NCI-H2029 (cell line): ENCODE data around the gene STK17A.

ENCODE experiments used
- DNase-seq: peaks from one replicate; lab custom pipeline; 2025; lab: John Stamatoyannopoulos, UW

STK17A gene

DNA sequence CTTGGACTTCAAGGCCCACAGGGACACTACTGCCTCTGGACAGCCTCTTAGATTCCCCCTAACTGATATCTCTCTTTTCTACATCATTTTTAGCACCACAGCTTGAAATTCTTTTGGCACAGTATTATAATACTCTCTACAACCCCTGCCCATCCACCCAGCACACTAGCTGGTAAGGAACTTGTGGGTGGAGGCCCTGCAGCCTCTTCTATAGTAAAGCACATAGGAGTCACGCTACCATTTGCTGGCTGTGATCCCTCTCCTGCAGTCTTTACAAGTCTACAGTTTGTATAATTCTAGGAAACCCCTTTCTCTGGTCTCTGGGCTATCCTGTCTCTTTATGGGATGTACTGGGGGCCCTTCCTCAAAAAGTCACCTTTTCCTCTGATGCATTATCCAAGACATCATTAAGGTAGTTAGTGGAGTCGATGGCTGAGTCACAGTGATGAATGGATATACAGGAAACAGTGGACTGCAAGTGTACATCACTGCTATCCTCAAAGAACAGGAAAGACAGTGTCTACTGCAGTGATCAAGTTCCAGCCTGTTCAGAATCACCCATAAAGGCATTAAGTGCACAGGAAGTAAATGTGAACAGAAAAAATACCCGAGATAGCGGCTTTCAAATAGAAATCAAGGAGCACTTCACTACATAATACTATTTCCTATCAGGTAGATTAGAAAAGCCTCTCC, 54.4 kb downstream of the STK17A start:
- no peak for DNase-seq

GRCh38 chr7:43639858-43640491, 57.1 kb downstream of the STK17A start:
- peak; percentile 94 for DNase-seq

GRCh38 chr7:43640679-43641078, 57.8 kb downstream of the STK17A start:
- no peak for DNase-seq

GRCh38 chr7:43642897-43643630, 60.2 kb downstream of the STK17A start:
- DNase-seq: no peak

GRCh38 chr7:43643846-43644245, 60.9 kb downstream of the STK17A start:
- no peak for DNase-seq

DNA sequence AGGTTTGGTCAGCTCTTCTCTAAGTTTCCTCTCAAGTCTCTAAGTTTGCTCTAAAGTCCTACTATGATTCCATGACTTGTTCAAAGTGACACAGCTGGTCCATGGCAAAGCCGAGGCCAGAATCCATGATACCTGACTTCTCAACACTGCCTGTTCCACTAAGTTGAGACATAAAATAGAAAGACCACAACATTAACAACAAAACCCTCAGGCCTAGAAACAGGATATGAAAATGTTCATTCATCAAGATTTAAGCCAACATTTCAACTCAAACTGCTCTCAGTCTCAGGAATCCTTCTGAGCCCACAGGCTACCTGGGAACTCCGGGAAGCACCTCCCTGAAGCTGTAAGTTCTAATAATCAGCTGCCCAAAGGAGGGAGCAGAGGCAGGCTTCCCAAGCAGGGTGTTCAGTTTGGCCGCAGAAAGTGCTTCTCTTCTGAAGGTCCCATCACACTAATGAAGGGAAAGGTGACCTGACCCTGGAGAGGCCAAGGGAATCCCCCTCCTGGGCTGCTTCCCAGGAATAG, 62.9 kb downstream of the STK17A start:
- no peak for DNase-seq

GRCh38 chr7:43646603-43647338, 63.9 kb downstream of the STK17A start:
- no peak for DNase-seq

DNA sequence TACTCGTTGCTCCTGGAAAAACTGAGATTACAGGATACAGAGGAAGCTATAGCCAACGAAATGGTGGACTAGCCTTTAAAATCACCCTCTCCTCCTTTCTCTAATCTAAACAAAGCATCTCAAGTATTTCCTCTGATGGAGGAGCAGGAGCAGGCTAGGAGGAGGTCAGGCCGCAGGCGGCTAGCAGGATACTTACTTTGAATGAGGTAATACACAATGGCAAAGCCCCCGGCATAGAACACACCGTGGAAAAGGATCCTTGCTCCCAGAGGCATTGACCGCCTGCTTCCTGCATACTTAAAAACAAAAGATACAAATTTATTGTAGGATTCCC, 64.4 kb downstream of the STK17A start:
- DNase-seq: peak; percentile 60

DNA sequence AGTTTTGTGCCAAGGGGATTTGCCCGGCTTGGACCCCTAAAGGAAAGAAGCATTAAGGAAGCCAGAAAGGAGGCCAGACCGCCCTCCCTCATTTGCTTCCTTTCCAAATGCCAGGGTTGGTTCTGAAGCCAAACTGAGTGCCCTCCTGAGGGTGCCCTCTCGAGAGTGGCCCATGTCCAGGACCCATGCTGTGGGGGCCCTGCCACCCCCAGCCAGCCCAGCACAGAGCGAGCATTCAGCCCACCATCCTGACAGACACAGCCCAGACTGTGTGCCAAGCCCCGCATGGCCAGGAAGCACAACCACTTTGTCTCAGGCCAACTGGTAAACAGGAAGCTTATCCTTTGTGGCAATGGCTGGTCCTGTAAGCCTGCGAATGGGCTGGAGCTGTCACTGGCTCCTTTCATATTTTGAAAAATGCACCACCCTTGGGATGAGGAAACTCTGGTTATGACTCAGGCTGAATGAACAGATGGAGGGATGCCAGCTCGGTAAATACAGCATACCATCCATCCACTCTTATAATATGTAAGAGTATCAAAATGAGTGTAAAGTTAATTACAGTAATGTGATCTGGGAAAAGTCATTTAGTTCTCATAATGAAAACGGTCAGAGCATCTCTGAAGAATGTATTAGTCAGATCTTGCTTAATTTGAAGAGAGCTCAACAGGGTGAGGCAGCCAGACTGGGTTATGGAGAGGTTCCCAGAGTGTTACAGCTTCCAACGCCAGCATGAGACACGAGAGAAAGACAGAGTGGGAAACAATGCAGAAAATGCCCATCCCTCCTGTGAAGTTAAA, 65.0 kb downstream of the STK17A start:
- DNase-seq: peak; percentile 95

DNA sequence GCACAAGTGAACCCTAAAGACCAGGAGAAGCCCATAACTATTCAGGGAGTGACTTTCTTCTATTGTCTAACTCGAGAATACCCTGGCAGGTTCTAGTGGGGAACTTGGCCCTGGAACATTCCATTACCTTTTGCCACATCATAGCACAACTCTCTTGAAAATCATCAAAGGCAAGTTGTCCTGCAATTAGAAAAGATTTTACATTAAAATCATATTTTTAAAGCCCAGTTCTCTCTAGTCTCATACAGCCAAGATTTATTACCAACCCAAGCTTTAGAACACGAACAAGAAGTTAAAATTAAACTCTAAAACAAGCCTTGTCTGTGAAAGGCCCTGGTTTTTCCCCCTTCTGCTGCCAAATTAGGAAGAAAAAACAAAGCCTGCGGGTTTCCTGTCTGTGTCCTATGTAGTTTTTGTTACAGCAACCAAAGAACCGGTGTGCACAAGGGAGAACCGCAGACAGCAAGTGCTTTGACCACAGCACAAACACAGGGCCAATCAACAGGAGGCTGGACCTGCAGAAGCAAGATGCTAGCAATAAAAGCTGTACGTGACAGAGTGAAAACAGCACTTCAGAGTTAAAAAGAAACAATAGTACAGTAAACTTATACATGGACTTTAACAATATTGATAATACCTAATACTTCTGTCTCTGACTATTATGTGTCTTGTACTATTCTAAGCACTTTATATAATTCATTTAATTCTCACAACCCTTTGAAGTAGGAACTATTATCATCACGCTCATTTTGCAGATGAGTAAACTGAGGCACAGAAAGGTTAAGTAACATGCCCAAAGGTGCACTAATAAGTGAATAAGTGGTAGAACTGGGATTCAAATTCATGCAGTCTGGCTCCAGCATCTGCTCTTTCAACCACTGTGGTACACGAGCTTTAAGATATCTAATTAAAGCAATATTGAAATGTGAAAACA, 65.8 kb downstream of the STK17A start:
- DNase-seq: peak; percentile 36

DNA sequence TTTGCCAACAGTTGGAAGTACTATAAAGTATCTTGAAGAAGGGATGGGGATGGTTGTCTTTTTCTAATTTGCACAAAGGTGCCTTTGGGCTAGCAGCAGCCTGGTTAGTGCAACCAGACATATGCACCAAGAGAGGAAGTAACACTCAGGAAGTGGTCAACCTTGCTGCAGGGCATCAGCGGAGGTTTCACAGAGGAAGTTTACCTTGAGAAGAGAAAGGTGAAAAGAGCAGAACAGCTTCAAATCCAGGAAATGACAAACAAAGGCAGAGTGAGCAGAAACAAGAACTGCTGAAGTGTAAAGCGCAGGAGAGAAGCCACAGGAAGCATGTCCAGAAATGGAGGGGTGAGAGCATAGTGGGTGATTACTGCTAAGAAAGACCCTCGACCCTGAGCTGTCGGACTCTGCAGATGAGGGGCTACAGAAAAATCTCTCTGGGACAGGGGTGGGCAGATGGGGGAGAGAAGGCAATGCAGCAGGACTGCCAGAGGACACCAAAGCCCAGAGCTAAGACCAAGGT, 66.9 kb downstream of the STK17A start:
- no peak for DNase-seq

- no peak for DNase-seq
These were observed 67.6 kb downstream of the STK17A start for GRCh38 chr7:43650457-43651052.

- DNase-seq: no peak
These were observed 69.5 kb downstream of the STK17A start for GRCh38 chr7:43652364-43652763.

DNA sequence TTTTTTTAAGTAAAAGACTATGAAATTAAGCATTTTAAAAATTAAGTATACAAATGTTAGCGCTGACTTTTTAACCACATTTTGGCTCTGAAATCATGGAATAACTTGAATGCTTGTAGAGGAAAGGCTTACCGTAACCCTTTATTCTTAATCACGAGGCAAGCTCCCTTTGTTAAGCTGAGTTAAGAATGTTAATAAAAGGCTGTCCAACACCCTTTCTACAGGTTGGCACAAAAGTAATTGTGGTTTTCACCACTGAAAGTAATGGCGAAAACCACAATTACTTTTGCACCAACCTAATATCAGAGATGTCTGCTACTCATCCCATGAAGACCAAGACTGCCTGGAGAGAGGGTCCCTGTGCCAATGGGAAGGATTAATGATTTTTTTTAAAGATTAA, 70.6 kb downstream of the STK17A start:
- DNase-seq: no peak

DNA sequence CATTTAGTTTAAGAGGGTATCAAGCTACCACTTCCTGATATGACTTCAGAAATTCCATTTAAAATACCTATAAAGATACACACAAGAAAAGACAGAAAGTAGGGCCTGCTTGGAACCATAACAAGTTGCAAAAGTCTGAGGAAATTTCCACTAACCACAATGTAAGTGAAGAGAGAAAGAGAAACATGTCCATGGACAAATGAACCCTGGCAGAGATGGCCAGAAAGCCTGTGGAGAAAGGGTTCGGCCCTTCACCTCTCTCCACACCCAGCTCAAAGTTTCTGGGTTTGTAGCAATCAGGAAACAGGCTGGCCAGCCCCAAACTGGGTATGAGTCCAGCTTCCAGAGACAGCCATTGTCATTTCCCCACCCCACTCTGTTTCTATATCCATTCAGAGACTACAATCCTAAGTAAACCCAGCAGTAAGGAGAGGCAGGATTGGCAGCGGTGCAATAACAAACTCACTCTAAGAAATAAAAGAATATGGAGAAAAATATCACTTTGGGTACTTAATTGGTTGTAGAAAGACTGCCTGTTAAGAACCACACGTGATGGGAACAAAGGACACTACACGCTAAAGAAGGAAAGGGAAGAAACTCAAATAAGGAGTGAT, 71.1 kb downstream of the STK17A start:
- DNase-seq: no peak

DNA sequence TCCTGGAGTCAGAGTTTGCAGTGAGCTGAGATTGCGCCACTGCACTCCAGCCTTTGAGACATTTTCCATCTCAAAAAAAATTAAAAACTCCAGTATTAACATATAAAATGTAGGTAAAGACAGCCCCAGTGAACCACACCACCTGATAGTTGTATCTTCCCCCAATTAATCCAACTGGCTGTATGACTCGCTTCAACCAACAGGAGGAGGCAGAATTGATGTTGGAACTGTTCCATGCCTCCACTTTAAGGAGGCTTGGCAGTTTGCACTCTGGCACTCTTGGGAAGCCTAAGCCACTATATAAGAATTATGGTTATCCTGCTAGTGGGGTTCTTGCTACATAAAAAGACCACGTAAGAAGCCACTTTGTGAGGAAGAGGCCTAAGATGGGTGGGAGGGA, 72.7 kb downstream of the STK17A start:
- DNase-seq: no peak

DNA sequence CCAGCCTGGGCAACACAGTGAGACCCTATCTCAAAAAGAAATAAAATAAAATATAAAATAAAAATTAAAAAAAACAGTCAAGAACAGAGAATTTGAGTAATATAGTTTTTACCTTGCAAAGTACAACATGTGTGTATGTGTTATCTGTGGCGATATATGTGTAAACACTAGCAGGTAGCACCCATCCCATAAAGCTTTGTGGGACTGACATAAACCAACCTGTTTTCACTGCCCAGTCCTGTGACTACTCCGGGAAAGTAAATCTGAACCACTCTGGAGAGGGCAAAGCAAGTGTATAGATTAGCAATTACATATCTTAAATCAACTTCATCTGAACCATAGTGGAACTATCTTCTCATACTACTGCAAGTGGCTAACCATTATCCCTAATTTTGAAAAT, 74.1 kb downstream of the STK17A start:
- DNase-seq: no peak

DNA sequence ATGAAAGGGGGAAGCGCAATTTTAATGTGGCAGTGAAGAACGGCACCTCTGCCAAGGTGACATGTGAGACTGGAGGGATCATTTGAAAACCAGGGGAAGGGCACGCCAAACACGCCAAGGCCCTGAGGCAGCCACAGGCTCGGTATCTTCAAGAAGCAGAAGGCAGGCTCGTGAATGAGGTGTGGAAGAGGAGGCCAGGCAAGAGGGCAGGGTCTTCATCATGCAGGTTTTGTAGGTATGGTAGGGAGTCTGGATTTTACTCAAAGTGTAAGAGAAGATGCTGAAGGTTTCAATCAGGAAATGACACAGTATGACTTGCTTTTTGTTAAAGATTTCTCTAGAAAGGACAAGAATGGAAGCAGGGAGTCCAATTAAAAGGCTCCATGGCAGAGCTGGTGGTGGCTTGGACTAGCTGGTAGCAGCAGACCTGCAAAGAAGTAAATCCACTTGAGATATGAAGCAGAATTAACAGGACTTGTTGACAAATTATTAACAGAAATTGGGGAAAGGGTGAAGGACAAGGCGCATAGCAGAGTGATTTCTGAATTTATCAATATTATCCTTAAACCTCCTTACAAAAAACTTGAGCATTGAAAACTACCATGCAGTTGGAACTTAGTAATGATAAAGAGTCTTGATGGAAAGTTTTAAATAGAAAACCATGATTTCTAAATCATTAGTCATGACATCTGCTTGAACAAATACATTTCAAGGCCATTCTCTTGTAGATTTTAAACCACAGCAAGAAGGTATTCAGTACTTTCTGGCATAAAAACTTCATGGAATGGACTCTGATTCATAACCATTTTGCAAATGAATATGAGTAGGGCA, 76.0 kb downstream of the STK17A start:
- DNase-seq: no peak

GRCh38 chr7:43659549-43659896, 76.6 kb downstream of the STK17A start:
- DNase-seq: no peak
